SK-N-SH treated with all-trans-retinoic acid at 6 μM for 48 hours (cell line): Measurements from ENCODE around the gene AKR7A3.

ENCODE experiments used
- ATAC-seq: fragments of 200-7000 bp; cut with Tn5 transposase; 3 replicates; pipeline ENCODE4 v1.9.1; 2020; ENCODE audit warnings: mild to moderate bottlenecking, moderate library complexity
- ARNTL ChIP-seq: fragments of 450-650 bp; formaldehyde crosslinking; IDR thresholded peaks from 2 replicates; pipeline ENCODE4 v1.5.0; 2020; ENCODE audit warnings: low read depth, mild to moderate bottlenecking, moderate library complexity, borderline replicate concordance
- BACH2 ChIP-seq: fragments of 250-450 bp; sonication (Bioruptor Pico); IDR thresholded peaks from 2 replicates; pipeline ENCODE4 v1.9.0; 2021; ENCODE audit warnings: mild to moderate bottlenecking, borderline replicate concordance
- CSDC2 ChIP-seq: fragments of 250-450 bp; sonication (Bioruptor Pico); IDR thresholded peaks from 2 replicates; pipeline ENCODE4 v1.5.0; 2020; ENCODE audit warnings: mild to moderate bottlenecking, moderate library complexity
- ESRRG ChIP-seq: fragments of 250-450 bp; sonication (Bioruptor Pico); IDR thresholded peaks from 2 replicates; pipeline ENCODE4 v1.6.1; 2021; ENCODE audit warnings: mild to moderate bottlenecking
- GLIS3 ChIP-seq: fragments of 250-450 bp; sonication (Bioruptor Pico); IDR thresholded peaks from 2 replicates; pipeline ENCODE4 v1.5.0; 2020; ENCODE audit warnings: mild to moderate bottlenecking, moderate library complexity
- ISL1 ChIP-seq: fragments of 250-450 bp; sonication (Bioruptor Pico); IDR thresholded peaks from 2 replicates; pipeline ENCODE4 v2.1.2; 2022; ENCODE audit warnings: mild to moderate bottlenecking, moderate library complexity
- OSR1 ChIP-seq: fragments of 250-450 bp; sonication (Bioruptor Pico); IDR thresholded peaks from 2 replicates; pipeline ENCODE4 v1.8.0; 2022; ENCODE audit warnings: moderate library complexity, mild to moderate bottlenecking, inconsistent platforms
- PPARA ChIP-seq: fragments of 250-450 bp; sonication (Bioruptor Pico); IDR thresholded peaks from 2 replicates; pipeline ENCODE4 v1.5.0; 2020; ENCODE audit warnings: mild to moderate bottlenecking, borderline replicate concordance
- RARB ChIP-seq: fragments of 250-450 bp; sonication (Bioruptor Pico); IDR thresholded peaks from 2 replicates; pipeline ENCODE4 v1.8.0; 2021; ENCODE audit warnings: mild to moderate bottlenecking, moderate library complexity
- TCF4 ChIP-seq: fragments of 250-450 bp; sonication (Bioruptor Pico); IDR thresholded peaks from 2 replicates; pipeline ENCODE4 v1.8.0; 2021; ENCODE audit warnings: mild to moderate bottlenecking, moderate library complexity, borderline replicate concordance
- TOX ChIP-seq: fragments of 250-450 bp; sonication (Bioruptor Pico); IDR thresholded peaks from 2 replicates; pipeline ENCODE4 v1.8.0; 2021; ENCODE audit warnings: mild to moderate bottlenecking, moderate library complexity, borderline replicate concordance
- ZC3H10 ChIP-seq: fragments of 250-450 bp; sonication (Bioruptor Pico); IDR thresholded peaks from 2 replicates; pipeline ENCODE4 v1.5.1; 2021; ENCODE audit warnings: mild to moderate bottlenecking, moderate library complexity
- ZFP3 ChIP-seq: fragments of 250-450 bp; sonication (Bioruptor Pico); IDR thresholded peaks from 2 replicates; pipeline ENCODE4 v1.5.0; 2020; ENCODE audit warnings: mild to moderate bottlenecking, moderate library complexity
- ZFP30 ChIP-seq: fragments of 450-650 bp; formaldehyde crosslinking; IDR thresholded peaks from 2 replicates; pipeline ENCODE4 v1.5.0; 2022; ENCODE audit warnings: mild to moderate bottlenecking, moderate library complexity
- ZNF565 ChIP-seq: fragments of 450-650 bp; formaldehyde crosslinking; conservative IDR thresholded peaks from 2 replicates; pipeline ENCODE4 v1.5.0; 2020; ENCODE audit warnings: low read depth, mild to moderate bottlenecking, moderate library complexity
- ZNF8 ChIP-seq: fragments of 450-650 bp; formaldehyde crosslinking; IDR thresholded peaks from 2 replicates; pipeline ENCODE4 v1.5.0; 2020; ENCODE audit warnings: mild to moderate bottlenecking, moderate library complexity
- TF ChIP-seq, protein P1 (sequence below): fragments of 250-450 bp; sonication (Bioruptor Pico); IDR thresholded peaks from 2 replicates; pipeline ENCODE4 v1.8.0; 2020; ENCODE audit warnings: mild to moderate bottlenecking, moderate library complexity, borderline replicate concordance
- TF ChIP-seq, protein P2 (sequence below): fragments of 250-450 bp; sonication (Bioruptor Pico); IDR thresholded peaks from 2 replicates; pipeline ENCODE4 v1.5.1; 2021; ENCODE audit warnings: mild to moderate bottlenecking, moderate library complexity
- TF ChIP-seq, protein P3 (sequence below): fragments of 250-450 bp; sonication (Bioruptor Pico); IDR thresholded peaks from 2 replicates; pipeline ENCODE4 v1.8.0; 2021; ENCODE audit warnings: low read depth, mild to moderate bottlenecking, moderate library complexity, borderline replicate concordance
- TF ChIP-seq, protein P4 (sequence below): fragments of 250-450 bp; sonication (Bioruptor Pico); IDR thresholded peaks from 2 replicates; pipeline ENCODE4 v1.5.1; 2020; ENCODE audit warnings: low read depth, mild to moderate bottlenecking, moderate library complexity

Gene AKR7A3

DNA sequence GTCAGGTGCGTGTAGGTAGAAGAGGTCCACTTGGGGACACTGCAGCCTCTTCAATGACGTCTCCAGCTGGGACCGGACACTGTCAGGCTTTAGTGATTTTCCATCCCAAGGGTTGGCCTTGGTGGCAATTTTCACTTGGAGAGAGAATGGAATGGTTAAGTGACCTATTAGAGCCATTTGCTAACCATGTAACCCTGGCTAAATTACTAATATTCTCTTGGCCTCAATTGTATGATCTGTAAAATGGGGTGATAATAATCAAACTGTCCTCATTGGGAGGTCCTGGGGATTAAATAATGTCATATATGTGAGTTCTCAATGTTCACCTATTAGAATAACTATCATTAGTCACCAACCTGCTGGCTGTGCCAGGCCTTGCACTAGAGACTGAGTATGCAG lies 19.9 kb upstream of the AKR7A3 start:
- TF ChIP-seq ZFP30 (CRISPR knock-in tag), result no peak
- TF ChIP-seq TOX (CRISPR knock-in tag), result no peak
- TF ChIP-seq CSDC2 (CRISPR knock-in tag), result no peak
- TF ChIP-seq BACH2, result no peak
- TF ChIP-seq, protein P1, sequence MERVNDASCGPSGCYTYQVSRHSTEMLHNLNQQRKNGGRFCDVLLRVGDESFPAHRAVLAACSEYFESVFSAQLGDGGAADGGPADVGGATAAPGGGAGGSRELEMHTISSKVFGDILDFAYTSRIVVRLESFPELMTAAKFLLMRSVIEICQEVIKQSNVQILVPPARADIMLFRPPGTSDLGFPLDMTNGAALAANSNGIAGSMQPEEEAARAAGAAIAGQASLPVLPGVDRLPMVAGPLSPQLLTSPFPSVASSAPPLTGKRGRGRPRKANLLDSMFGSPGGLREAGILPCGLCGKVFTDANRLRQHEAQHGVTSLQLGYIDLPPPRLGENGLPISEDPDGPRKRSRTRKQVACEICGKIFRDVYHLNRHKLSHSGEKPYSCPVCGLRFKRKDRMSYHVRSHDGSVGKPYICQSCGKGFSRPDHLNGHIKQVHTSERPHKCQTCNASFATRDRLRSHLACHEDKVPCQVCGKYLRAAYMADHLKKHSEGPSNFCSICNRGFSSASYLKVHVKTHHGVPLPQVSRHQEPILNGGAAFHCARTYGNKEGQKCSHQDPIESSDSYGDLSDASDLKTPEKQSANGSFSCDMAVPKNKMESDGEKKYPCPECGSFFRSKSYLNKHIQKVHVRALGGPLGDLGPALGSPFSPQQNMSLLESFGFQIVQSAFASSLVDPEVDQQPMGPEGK, result no peak
- TF ChIP-seq PPARA (CRISPR knock-in tag), result no peak
- TF ChIP-seq ZNF565 (CRISPR knock-in tag), result no peak
- no peak for TF ChIP-seq GLIS3 (CRISPR knock-in tag)
- TF ChIP-seq TCF4 (CRISPR knock-in tag), result no peak
- TF ChIP-seq, protein P2, sequence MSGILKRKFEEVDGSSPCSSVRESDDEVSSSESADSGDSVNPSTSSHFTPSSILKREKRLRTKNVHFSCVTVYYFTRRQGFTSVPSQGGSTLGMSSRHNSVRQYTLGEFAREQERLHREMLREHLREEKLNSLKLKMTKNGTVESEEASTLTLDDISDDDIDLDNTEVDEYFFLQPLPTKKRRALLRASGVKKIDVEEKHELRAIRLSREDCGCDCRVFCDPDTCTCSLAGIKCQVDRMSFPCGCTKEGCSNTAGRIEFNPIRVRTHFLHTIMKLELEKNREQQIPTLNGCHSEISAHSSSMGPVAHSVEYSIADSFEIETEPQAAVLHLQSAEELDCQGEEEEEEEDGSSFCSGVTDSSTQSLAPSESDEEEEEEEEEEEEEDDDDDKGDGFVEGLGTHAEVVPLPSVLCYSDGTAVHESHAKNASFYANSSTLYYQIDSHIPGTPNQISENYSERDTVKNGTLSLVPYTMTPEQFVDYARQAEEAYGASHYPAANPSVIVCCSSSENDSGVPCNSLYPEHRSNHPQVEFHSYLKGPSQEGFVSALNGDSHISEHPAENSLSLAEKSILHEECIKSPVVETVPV (CRISPR knock-in tag), result no peak
- TF ChIP-seq ZC3H10 (CRISPR knock-in tag), result no peak
- TF ChIP-seq, protein P3, sequence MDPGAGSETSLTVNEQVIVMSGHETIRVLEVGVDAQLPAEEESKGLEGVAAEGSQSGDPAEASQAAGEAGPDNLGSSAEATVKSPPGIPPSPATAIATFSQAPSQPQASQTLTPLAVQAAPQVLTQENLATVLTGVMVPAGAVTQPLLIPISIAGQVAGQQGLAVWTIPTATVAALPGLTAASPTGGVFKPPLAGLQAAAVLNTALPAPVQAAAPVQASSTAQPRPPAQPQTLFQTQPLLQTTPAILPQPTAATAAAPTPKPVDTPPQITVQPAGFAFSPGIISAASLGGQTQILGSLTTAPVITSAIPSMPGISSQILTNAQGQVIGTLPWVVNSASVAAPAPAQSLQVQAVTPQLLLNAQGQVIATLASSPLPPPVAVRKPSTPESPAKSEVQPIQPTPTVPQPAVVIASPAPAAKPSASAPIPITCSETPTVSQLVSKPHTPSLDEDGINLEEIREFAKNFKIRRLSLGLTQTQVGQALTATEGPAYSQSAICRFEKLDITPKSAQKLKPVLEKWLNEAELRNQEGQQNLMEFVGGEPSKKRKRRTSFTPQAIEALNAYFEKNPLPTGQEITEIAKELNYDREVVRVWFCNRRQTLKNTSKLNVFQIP (CRISPR knock-in tag), result no peak
- no peak for ATAC-seq

DNA sequence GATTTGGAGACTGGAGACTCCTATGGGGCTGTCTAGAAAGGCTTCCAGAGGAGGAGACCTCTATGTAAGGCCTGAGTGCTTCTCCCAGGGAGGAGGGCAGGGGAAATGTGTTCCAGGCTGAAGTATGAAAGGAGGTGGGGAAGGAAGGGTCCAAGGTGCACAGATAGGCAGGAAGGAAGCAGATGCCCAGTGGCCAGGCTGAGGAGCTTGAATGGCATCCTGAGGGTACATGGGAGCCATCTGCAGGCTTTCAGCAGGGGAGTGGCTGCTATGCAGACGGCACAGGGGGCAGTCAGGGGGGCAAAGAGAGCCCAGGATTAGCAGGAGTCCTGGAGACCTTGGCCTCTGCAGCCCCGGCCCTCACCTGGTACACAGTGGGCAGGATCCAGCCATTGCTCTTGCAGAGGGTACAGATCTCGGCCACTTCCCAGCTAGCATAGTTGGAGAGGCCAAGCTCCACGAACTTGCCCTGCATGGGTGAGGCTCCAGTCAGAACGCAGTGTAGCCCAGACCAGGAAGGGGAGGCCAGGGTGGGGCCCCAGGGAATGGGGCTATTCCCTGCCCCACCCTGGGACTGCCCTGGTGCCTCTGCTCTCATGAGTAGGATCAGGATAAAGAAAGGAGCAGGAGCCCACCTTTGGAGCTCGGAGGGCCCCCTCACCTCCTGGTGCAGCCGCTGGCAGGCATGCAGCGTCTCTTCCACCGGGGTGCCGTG lies 19.4 kb upstream of the AKR7A3 start:
- no peak for ATAC-seq
- no peak for TF ChIP-seq TOX (CRISPR knock-in tag)
- no peak for TF ChIP-seq ISL1 (CRISPR knock-in tag)
- no peak for TF ChIP-seq ZC3H10 (CRISPR knock-in tag)
- TF ChIP-seq ZFP30 (CRISPR knock-in tag), result no peak
- no peak for TF ChIP-seq BACH2
- no peak for TF ChIP-seq PPARA (CRISPR knock-in tag)
- TF ChIP-seq RARB (CRISPR knock-in tag), result no peak
- TF ChIP-seq, protein P3 (CRISPR knock-in tag), result no peak
- no peak for TF ChIP-seq ZNF565 (CRISPR knock-in tag)

DNA sequence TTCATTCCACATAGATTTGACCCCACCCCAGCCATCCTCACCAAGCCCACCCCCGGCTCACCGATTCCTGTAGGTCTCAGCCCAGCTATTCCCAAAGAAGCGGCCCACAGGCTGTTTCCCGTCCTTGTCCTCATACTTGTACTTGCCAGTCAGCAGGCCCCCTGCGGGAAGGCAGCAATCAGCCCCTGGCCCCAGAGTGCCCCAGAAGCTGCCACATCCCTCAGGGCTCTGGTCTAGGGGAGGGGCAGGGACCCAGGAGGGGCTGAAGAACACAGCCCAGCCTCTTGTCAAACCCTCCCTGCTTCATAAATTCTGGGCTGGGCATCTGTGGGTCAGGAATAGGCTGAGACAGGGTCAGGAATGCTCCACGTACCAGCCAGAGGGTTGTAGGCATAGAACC lies 18.4 kb upstream of the AKR7A3 start:
- no peak for ATAC-seq
- TF ChIP-seq ESRRG (CRISPR knock-in tag), result no peak
- TF ChIP-seq, protein P4, sequence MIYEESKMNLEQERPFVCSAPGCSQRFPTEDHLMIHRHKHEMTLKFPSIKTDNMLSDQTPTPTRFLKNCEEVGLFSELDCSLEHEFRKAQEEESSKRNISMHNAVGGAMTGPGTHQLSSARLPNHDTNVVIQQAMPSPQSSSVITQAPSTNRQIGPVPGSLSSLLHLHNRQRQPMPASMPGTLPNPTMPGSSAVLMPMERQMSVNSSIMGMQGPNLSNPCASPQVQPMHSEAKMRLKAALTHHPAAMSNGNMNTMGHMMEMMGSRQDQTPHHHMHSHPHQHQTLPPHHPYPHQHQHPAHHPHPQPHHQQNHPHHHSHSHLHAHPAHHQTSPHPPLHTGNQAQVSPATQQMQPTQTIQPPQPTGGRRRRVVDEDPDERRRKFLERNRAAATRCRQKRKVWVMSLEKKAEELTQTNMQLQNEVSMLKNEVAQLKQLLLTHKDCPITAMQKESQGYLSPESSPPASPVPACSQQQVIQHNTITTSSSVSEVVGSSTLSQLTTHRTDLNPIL (CRISPR knock-in tag), result no peak
- TF ChIP-seq, protein P3 (CRISPR knock-in tag), result no peak
- no peak for TF ChIP-seq OSR1
- TF ChIP-seq ARNTL (CRISPR knock-in tag), result no peak
- no peak for TF ChIP-seq ZC3H10 (CRISPR knock-in tag)
- no peak for TF ChIP-seq GLIS3 (CRISPR knock-in tag)
- TF ChIP-seq, protein P1, result no peak
- no peak for TF ChIP-seq ZNF8
- no peak for TF ChIP-seq ZFP3 (CRISPR knock-in tag)
- TF ChIP-seq BACH2, result no peak
